Nephron progenitor cell (in vitro differentiated cells): ENCODE data around the gene NMS.

Experiments used
- DNase-seq: peaks from one replicate; pipeline ENCODE4 v3.0.0; 2021
- H3K27ac Mint-ChIP-seq: 2 replicates; pipeline ENCODE4 v1.8.0; 2021; ENCODE audit warnings: mild to moderate bottlenecking, moderate library complexity, mixed read lengths
- H3K27me3 Mint-ChIP-seq: 2 replicates; pipeline ENCODE4 v1.8.0; 2021; ENCODE audit warnings: mild to moderate bottlenecking, low read depth, mixed read lengths; ENCODE audit not compliant: poor library complexity
- H3K36me3 Mint-ChIP-seq: 2 replicates; pipeline ENCODE4 v1.8.0; 2021; ENCODE audit warnings: low read depth, mixed read lengths
- H3K4me1 Mint-ChIP-seq: 2 replicates; pipeline ENCODE4 v1.8.0; 2021; ENCODE audit warnings: mixed read lengths
- H3K4me3 Mint-ChIP-seq: 2 replicates; pipeline ENCODE4 v1.8.0; 2021; ENCODE audit warnings: mild to moderate bottlenecking, moderate library complexity, mixed read lengths
- H3K9me3 Mint-ChIP-seq: 2 replicates; pipeline ENCODE4 v1.8.0; 2021; ENCODE audit warnings: mild to moderate bottlenecking, moderate library complexity, mixed read lengths
- CTCF ChIP-seq: fragments of 200-600 bp; sonication (generic); IDR thresholded peaks from 2 replicates; pipeline ENCODE4 v1.5.0; 2021; ENCODE audit warnings: antibody characterized with exemption

Gene NMS

DNA sequence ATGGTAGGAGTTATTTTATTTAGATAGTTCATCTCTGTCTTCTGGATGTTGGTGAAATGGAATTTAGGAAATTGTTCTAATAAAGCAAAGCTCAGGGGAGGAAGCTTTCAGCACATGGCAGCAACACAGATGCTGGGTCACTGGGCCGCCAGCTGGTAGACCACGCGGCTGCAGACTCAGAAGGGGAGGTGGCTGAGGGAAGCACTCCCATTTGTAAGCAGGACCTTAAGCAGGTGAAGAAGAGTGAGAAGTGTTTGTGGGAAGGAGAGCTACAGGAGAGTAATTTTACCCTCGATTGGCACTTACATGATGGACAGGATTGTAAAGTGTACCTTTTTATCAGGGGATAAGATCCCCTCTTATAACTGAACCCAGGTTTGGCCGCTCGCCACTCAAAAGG is 24.4 kb downstream of the NMS start:
- H3K27me3 Mint-ChIP-seq = peaks cover 14% of the 10 kb centered on the region
- no peaks in the 10 kb centered on the region for H3K36me3 Mint-ChIP-seq
- H3K27ac Mint-ChIP-seq = no peak overlapping the region
- no peak for TF ChIP-seq CTCF
- no peak overlapping the region for H3K4me3 Mint-ChIP-seq
- peaks cover 16% of the 10 kb centered on the region for H3K9me3 Mint-ChIP-seq
- no peaks in the 10 kb centered on the region for H3K4me1 Mint-ChIP-seq
- DNase-seq = no peak

DNA sequence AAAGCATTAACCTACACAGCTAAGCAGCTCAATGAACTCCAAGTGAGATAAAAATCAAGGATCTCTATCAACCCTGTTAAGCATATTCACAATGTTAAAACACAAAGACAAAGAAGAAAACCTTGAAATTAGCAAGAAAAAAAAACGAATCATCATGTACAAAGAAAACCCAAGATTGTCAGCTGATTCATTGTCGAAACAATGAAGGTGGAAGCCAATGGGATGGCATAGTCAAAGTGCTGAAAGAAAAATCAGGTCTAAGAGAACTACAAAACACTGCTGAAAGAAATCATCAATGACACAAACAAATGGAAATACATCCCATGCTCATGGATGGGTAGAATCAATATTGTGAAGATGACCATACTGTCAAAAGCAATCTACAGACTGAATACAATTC is 32.5 kb downstream of the NMS start:
- H3K4me1 Mint-ChIP-seq = no peaks in the 10 kb centered on the region
- peaks cover 65% of the 10 kb centered on the region for H3K9me3 Mint-ChIP-seq
- H3K4me3 Mint-ChIP-seq = no peak overlapping the region

GRCh38 chr2:100504542-100504941 is 34.3 kb downstream of the NMS start:
- H3K27me3 Mint-ChIP-seq = peaks cover 8% of the 10 kb centered on the region
- no peak for DNase-seq
- peaks cover 63% of the 10 kb centered on the region for H3K9me3 Mint-ChIP-seq
- TF ChIP-seq CTCF = no peak
- H3K4me1 Mint-ChIP-seq = no peaks in the 10 kb centered on the region
- H3K36me3 Mint-ChIP-seq = peaks cover 6% of the 10 kb centered on the region
- H3K27ac Mint-ChIP-seq = no peak overlapping the region
- H3K4me3 Mint-ChIP-seq = no peak overlapping the region

More for the DNA sequence above, 32.5 kb downstream of the NMS start:
- H3K36me3 Mint-ChIP-seq = peaks cover 6% of the 10 kb centered on the region
- H3K27me3 Mint-ChIP-seq = peaks cover 13% of the 10 kb centered on the region
- H3K27ac Mint-ChIP-seq = no peak overlapping the region
- DNase-seq = no peak
- no peak for TF ChIP-seq CTCF

DNA sequence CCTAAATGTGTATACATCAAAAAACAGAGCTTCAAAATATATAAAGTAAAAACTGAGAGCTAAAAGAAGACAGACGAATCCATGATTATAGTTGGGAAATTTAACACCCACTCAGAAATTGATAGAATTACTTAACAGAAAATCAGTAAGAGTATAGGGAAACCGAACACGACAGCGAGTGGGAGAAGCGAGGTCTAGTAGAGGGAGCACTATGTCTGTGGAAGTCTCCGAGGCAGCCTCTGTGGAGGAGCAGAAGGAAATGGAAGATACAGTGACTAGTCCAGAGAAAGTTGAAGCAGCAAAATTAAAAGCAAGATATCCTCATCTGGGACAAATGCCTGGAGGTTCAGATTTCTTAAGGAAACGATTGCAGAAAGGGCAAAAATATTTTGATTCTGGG is 38.8 kb downstream of the NMS start:
- H3K4me3 Mint-ChIP-seq = no peak overlapping the region
- H3K9me3 Mint-ChIP-seq = peaks cover 31% of the 10 kb centered on the region
- H3K27me3 Mint-ChIP-seq = peaks cover 4% of the 10 kb centered on the region
- no peaks in the 10 kb centered on the region for H3K4me1 Mint-ChIP-seq
- no peaks in the 10 kb centered on the region for H3K36me3 Mint-ChIP-seq
- no peak for TF ChIP-seq CTCF
- H3K27ac Mint-ChIP-seq = no peak overlapping the region
- DNase-seq = no peak

DNA sequence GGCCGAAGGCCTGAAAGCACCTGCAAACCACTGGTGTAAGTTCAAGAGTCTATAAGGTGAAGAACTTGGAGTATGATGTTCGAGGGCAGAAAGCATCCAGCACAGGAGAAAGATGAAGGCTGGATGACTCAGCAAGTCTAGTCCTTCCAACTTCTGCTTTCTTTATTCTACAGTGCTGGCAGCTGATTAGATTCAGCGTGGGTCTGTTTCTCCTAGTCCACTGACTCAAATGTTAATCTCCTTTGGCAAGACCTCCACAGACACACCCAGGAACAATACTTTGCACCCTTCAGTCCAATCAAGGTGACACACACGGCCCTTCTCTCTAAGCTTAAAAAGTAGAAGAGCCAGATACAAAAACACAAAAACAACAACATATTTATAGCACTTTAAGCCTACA is 43.4 kb downstream of the NMS start:
- H3K4me3 Mint-ChIP-seq = no peak overlapping the region
- no peaks in the 10 kb centered on the region for H3K4me1 Mint-ChIP-seq
- H3K27ac Mint-ChIP-seq = no peak overlapping the region
- DNase-seq = no peak
- TF ChIP-seq CTCF = no peak
- H3K27me3 Mint-ChIP-seq = no peaks in the 10 kb centered on the region
- peaks cover 2% of the 10 kb centered on the region for H3K9me3 Mint-ChIP-seq
- no peaks in the 10 kb centered on the region for H3K36me3 Mint-ChIP-seq

DNA sequence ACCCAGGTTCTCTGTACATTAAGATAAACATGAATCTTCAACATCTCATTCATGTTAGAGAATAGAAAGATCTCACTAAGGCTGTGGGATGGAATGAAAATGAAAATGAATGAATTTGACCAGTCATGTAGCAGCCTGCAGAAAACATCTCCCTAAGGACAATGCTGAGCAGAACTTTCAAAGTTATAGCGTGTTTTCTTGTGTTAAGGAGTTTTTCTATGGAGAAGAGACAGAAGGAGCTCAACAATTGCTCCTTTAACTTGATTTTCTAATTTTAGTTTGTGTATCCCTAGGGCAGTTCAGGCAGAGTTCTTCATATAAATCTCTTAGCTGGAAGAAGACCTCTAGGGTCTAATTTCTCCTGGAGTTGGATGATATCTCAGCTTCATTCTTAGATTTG is 47.3 kb downstream of the NMS start:
- Mint-ChIP-seq H3K36me3 (no peaks in the 10 kb centered on the region), H3K9me3 (peaks cover 3% of the 10 kb centered on the region), H3K27me3 (no peaks in the 10 kb centered on the region), H3K4me3 (no peak overlapping the region), H3K4me1 (no peaks in the 10 kb centered on the region), H3K27ac (no peak overlapping the region)
- no peak for DNase-seq
- no peak for TF ChIP-seq CTCF
